H1 (cell line): Measurements from ENCODE around the gene QSER1. TPM values are rescaled to one million over a fixed set of nuclear protein-coding genes. Genes with fewer than 3 reads are reported as not detected.

Source experiments
- CREB1 ChIP-seq: IDR thresholded peaks from 2 replicates; pipeline ENCODE4 v1.6.1; 2012; ENCODE audit warnings: inconsistent platforms
- CTCF ChIP-seq, 3 experiments: IDR thresholded peaks; 1 replicate in 2 of 3; 2 replicates in 1 of 3; pipeline versions ENCODE4 v1.5.1 to v1.6.1; 2011; ENCODE audit warnings: low read length in 3 of 3, mild to moderate bottlenecking in 3 of 3, inconsistent platforms in 2 of 3, low read depth in 1 of 3, moderate library complexity in 1 of 3; ENCODE audit not compliant: insufficient read depth in 1 of 3; ENCODE audit errors: control extremely low read depth in 1 of 3
- HDAC6 ChIP-seq: IDR thresholded peaks from one replicate; pipeline ENCODE4 v1.7.1; 2012; ENCODE audit warnings: low read depth, mild to moderate bottlenecking, inconsistent platforms, low read length, moderate library complexity
- SP1 ChIP-seq: IDR thresholded peaks from 2 replicates; pipeline ENCODE4 v1.6.1; 2011; ENCODE audit warnings: low read depth, low read length
- TEAD4 ChIP-seq: IDR thresholded peaks from 2 replicates; pipeline ENCODE4 v1.6.1; 2012; ENCODE audit warnings: low read depth, low read length, inconsistent platforms, mixed read lengths
- polyA plus RNA-seq, 7 experiments: library from polyadenylated mRNA; depleted of rRNA in 3 of 7; stranded (reverse) in 5 of 7; unstranded in 2 of 7; fragments of >200 nt in 5 of 7; fragments of 200-250 nt in 2 of 7; gene quantifications; 1 replicate in 5 of 7; 2 replicates in 1 of 7; 4 replicates in 1 of 7; pipeline versions ENCODE4 v1.2.1 to v1.2.3, GENCODE V29; 2011 to 2013; ENCODE audit warnings: missing spikeins in 2 of 7, mixed read lengths in 2 of 7
- total RNA-seq: library from RNA; stranded (reverse); fragmentation: NEBNext Ultra II Directional; extraction: Animal tissue kit (Norgen Biotek cat#: 25700); gene quantifications from 2 replicates; pipeline ENCODE4 v1.2.1, GENCODE V29; 2021

The QSER1 gene
- total and polyA plus RNA-seq, 2 of the 8 experiments (the other 6 are each of a cell fraction or from before 2014, with no cell fraction given): 29.3 to 117 TPM

GRCh38 chr11:32870676-32871075 lies 21.9 kb upstream of the QSER1 start (continued):
- TF ChIP-seq CTCF (IDR thresholded peaks at IDR 0.05; ENCODE audit: control extremely low read depth in 1 of 3, insufficient read depth in 1 of 3, low read depth in 1 of 3, low read length in 3 of 3) (peak; percentile 73 to 84 (median 81)), SP1 (no peak), CREB1 (no peak), TEAD4 (no peak), HDAC6 (no peak)
